Urinary bladder (tissue), 2 donors: ENCODE data around the gene LRPAP1. TPM values are rescaled to one million over a fixed set of nuclear protein-coding genes. Genes with fewer than 3 reads are reported as not detected.

ENCODE experiments used
- polyA plus RNA-seq: library from polyadenylated mRNA; stranded (reverse); fragments of 200-250 nt; gene quantifications from one replicate; pipeline ENCODE4 v1.2.3, GENCODE V29; 2013
- total RNA-seq: library from RNA; depleted of rRNA; stranded (reverse); fragments of >200 nt; gene quantifications from one replicate; pipeline ENCODE4 v1.2.3, GENCODE V29; 2014
- donor health status: healthy.

Gene LRPAP1
- total and polyA plus RNA-seq, 2 donors = 79.6 to 231 TPM

Other genes starting within 250 kb of the LRPAP1 start
- 51.6 TPM for gene RGS12, start 239.4 kb downstream of the LRPAP1 start, total RNA-seq
- 28.4 TPM for gene RGS12, start 239.4 kb downstream of the LRPAP1 start, polyA plus RNA-seq
- 0.48 TPM for gene HGFAC, start 90.5 kb downstream of the LRPAP1 start, total RNA-seq
- 0.46 TPM for gene HGFAC, start 90.5 kb downstream of the LRPAP1 start, polyA plus RNA-seq
- 2.2 TPM for gene DOK7, start 69.1 kb downstream of the LRPAP1 start, total RNA-seq
- 0.96 TPM for gene DOK7, start 69.1 kb downstream of the LRPAP1 start, polyA plus RNA-seq
- 1.1 TPM for gene ADRA2C, start 234.0 kb upstream of the LRPAP1 start, total RNA-seq
- gene ADRA2C, start 234.0 kb upstream of the LRPAP1 start, polyA plus RNA-seq = 5.8 TPM